Kidney tubule cell (primary cell): Measurements from ENCODE around the gene PDE4D.
"Not testable (repeated sequence)": the region's sequence is repeated elsewhere in the genome, so short reads cannot be mapped to it uniquely, and the experiment has no call there.

ENCODE experiments used
- DNase-seq: peaks from one replicate; pipeline ENCODE4 v3.0.0-alpha.2; 2018; ENCODE audit warnings: low spot score

The PDE4D gene

GRCh38 chr5:59421986-59422941 lies 471.3 kb downstream of the PDE4D start:
- DNase-seq = peak; percentile 44

GRCh38 chr5:59420596-59420995 lies 472.9 kb downstream of the PDE4D start:
- no peak for DNase-seq

- no peak for DNase-seq
These were observed 474.7 kb downstream of the PDE4D start for GRCh38 chr5:59418808-59419207.

GRCh38 chr5:59416451-59416850 lies 477.1 kb downstream of the PDE4D start:
- DNase-seq = no peak

GRCh38 chr5:59416026-59416425 lies 477.5 kb downstream of the PDE4D start:
- no peak for DNase-seq

- no peak for DNase-seq
These were observed 481.1 kb downstream of the PDE4D start for GRCh38 chr5:59412428-59412827.

GRCh38 chr5:59408997-59409396 lies 484.5 kb downstream of the PDE4D start:
- not testable (repeated sequence) for DNase-seq

- DNase-seq = no peak
These were observed 485.6 kb downstream of the PDE4D start for GRCh38 chr5:59407967-59408366.

- DNase-seq = no peak
These were observed 491.9 kb downstream of the PDE4D start for GRCh38 chr5:59401637-59402036.

- DNase-seq = not testable (repeated sequence)
These were observed 498.6 kb downstream of the PDE4D start for GRCh38 chr5:59394956-59395355.

- no peak for DNase-seq
These were observed 499.7 kb downstream of the PDE4D start for GRCh38 chr5:59393585-59394420.

GRCh38 chr5:59391576-59391975 lies 501.9 kb downstream of the PDE4D start:
- DNase-seq = no peak

GRCh38 chr5:59390989-59391388 lies 502.5 kb downstream of the PDE4D start:
- no peak for DNase-seq

GRCh38 chr5:59390074-59390659 lies 503.4 kb downstream of the PDE4D start:
- peak; percentile 46 for DNase-seq

GRCh38 chr5:59387127-59387526 lies 506.4 kb downstream of the PDE4D start:
- DNase-seq = no peak

GRCh38 chr5:59385700-59386099 lies 507.8 kb downstream of the PDE4D start:
- DNase-seq = no peak

- peak; percentile 86 for DNase-seq
These were observed 513.1 kb downstream of the PDE4D start for GRCh38 chr5:59380350-59380951.

GRCh38 chr5:59374036-59374435 lies 519.5 kb downstream of the PDE4D start:
- not testable (repeated sequence) for DNase-seq

- DNase-seq = no peak
These were observed 521.9 kb downstream of the PDE4D start for GRCh38 chr5:59371525-59372127.

GRCh38 chr5:59368951-59369350 lies 524.6 kb downstream of the PDE4D start:
- no peak for DNase-seq

- DNase-seq = peak; percentile 62
These were observed 525.6 kb downstream of the PDE4D start for GRCh38 chr5:59367791-59368394.
